Muscle layer of colon (tissue), 2 donors: ENCODE results near the gene ST6GALNAC4.

Experiments
- H3K27ac ChIP-seq: one replicate; pipeline ENCODE4 v1.7.0; 2013; ENCODE audit warnings: low read depth, mild to moderate bottlenecking, low read length, moderate library complexity
- H3K27me3 ChIP-seq, 2 donors: one replicate each; pipeline ENCODE4 v1.7.0; 2013; ENCODE audit warnings: low read length in 2 of 2, mild to moderate bottlenecking in 2 of 2; ENCODE audit not compliant: insufficient read depth in 2 of 2, control insufficient read depth in 1 of 2
- H3K36me3 ChIP-seq: one replicate; pipeline ENCODE4 v1.7.0; 2013; ENCODE audit warnings: mild to moderate bottlenecking, low read length; ENCODE audit not compliant: insufficient read depth
- H3K4me1 ChIP-seq: one replicate; pipeline ENCODE4 v1.7.0; 2013; ENCODE audit warnings: mild to moderate bottlenecking, low read length; ENCODE audit not compliant: insufficient read depth
- H3K4me3 ChIP-seq, 2 donors: one replicate each; pipeline ENCODE4 v1.7.0; 2013; ENCODE audit warnings: low read length in 2 of 2, low read depth in 1 of 2, mild to moderate bottlenecking in 1 of 2, moderate library complexity in 1 of 2
- H3K9ac ChIP-seq: one replicate; pipeline ENCODE4 v1.7.0; 2013; ENCODE audit warnings: low read length
- H3K9me3 ChIP-seq: one replicate; pipeline ENCODE4 v1.7.0; 2013; ENCODE audit warnings: mild to moderate bottlenecking, low read length
- donor health status: abdominal sarcoma.
- donor health status: Adenocarcinoma of cecum.

ST6GALNAC4 gene

DNA sequence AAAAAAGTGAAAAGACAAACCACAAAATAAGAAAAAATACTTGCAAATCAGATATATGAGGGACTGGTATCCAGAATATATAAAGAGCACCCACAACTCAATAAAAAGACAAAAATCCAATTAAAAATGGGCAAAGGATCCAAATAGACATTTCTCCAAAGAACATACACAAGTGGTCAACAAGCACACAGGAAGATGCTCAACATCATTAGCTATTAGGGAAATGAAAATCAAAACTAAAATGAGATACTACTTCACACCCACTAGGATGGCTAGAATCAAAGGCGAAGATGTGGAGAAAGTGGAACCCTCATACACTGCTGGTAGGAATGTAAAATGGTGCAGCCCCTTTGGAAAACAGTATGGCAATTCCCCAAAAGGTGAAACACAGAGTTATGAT is 41.9 kb upstream of the ST6GALNAC4 start:
- H3K27ac ChIP-seq: no peak overlapping the region
- no peaks in the 10 kb centered on the region for H3K9me3 ChIP-seq
- no peak overlapping the region for H3K4me3 ChIP-seq
- no peaks in the 10 kb centered on the region for H3K36me3 ChIP-seq
- no peak overlapping the region for H3K9ac ChIP-seq
- H3K4me1 ChIP-seq: peaks cover 64% of the 10 kb centered on the region
- no peaks in the 10 kb centered on the region for H3K27me3 ChIP-seq

GRCh38 chr9:127955294-127956015 is 38.6 kb upstream of the ST6GALNAC4 start:
- no peaks in the 10 kb centered on the region for H3K27me3 ChIP-seq
- peaks cover 51% of the 10 kb centered on the region for H3K4me1 ChIP-seq
- peak overlapping the region; percentile 1 for H3K9ac ChIP-seq
- peak overlapping the region; percentile 28 for H3K27ac ChIP-seq
- no peaks in the 10 kb centered on the region for H3K9me3 ChIP-seq
- H3K4me3 ChIP-seq: peak overlapping the region in 1 of 2 donors; percentile 10
- H3K36me3 ChIP-seq: no peaks in the 10 kb centered on the region

DNA sequence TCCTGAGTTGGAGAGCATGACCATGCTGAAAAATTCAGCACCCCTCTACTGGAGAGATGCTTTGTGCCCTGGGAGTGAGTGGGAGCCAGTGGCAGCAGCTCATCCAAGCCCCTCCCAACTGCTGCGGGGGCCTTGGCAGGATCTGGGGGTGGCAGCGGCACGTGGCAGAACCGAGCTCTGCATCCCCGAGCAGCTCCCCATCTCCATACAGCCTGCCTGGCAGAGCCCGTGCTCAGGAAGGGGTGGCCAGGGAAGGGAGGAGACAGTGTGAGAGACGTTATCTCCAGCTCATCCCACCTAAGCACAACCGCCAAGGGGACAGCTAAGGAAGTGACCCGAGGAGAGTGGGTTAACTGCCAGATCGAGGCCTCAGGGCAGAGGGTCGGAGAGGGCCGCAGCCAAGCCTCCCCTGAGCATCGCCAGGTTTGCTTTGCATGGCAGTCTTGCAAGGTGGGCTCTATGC is 38.0 kb upstream of the ST6GALNAC4 start:
- Histone ChIP-seq H3K4me3 (peak overlapping the region in 1 of 2 donors; percentile 10), H3K27ac (peak overlapping the region; percentile 28), H3K36me3 (no peaks in the 10 kb centered on the region), H3K9me3 (no peaks in the 10 kb centered on the region), H3K4me1 (peaks cover 51% of the 10 kb centered on the region), H3K9ac (peak overlapping the region; percentile 1), H3K27me3 (no peaks in the 10 kb centered on the region)

GRCh38 chr9:127953768-127954505 is 37.1 kb upstream of the ST6GALNAC4 start:
- H3K27me3 ChIP-seq: no peaks in the 10 kb centered on the region
- no peak overlapping the region for H3K4me3 ChIP-seq
- no peaks in the 10 kb centered on the region for H3K36me3 ChIP-seq
- peak overlapping the region; percentile 28 for H3K27ac ChIP-seq
- no peak overlapping the region for H3K9ac ChIP-seq
- no peaks in the 10 kb centered on the region for H3K9me3 ChIP-seq
- peaks cover 54% of the 10 kb centered on the region for H3K4me1 ChIP-seq

DNA sequence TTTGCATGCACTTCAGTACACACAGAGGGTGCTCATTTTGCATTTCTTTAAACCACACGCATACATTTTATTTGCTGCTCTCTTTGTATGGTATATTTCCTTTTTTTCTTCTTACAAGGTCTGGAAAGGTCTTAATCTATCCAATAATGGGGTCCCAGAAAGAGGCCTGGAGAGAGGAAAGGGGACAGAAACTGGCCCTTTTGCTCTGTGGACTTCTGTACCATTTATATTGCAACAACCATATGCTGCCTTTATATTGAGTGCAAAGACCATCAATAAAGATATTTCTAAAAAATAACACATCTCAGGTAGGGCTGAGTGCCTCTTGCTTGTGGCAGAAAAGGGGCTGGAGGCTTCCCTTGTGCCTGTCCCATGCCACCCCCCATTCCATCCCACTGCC is 36.3 kb upstream of the ST6GALNAC4 start:
- Histone ChIP-seq H3K27me3 (no peaks in the 10 kb centered on the region), H3K4me3 (no peak overlapping the region), H3K9ac (no peak overlapping the region), H3K4me1 (peaks cover 54% of the 10 kb centered on the region), H3K27ac (no peak overlapping the region), H3K9me3 (no peaks in the 10 kb centered on the region), H3K36me3 (no peaks in the 10 kb centered on the region)

DNA sequence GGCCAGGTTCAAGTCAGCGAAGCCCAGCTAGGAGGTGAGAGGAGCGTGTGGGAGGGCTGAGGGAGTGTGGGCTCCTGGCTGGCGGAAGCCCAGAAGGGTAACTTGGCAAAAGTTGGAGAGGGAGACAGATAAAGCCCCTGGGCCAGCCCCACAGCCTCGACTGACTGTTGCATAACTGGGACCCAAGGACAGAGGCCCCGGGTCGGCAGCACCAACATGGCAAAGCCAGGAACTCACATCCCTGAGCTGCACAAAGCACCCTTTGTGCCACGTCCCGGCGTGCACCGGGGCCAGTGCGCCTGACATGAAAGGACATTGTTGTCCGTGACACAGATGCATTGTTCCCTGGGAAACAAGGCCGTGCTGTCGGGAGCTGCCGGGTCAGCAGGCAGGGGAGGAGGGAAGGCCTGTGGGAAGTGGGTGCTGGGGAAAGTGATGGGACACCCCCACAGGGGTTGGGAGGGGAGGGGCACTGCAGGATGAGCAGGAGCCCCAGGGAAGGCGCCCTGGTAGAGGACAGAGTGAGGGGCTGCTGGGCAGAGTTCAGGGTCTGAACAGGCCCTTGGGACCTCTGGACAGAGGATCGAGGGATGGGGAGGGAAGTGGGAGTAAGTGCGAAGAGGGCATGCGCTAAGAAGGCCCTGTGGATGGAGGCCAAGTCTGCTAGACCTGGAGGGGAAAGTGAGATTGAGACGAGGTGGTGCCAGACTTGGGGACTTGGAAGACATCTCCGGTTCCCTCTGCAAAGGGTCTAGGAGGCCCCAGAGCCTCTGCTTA is 33.9 kb upstream of the ST6GALNAC4 start:
- no peaks in the 10 kb centered on the region for H3K27me3 ChIP-seq
- H3K27ac ChIP-seq: peak overlapping the region; percentile 9
- no peaks in the 10 kb centered on the region for H3K36me3 ChIP-seq
- no peaks in the 10 kb centered on the region for H3K9me3 ChIP-seq
- peaks cover 52% of the 10 kb centered on the region for H3K4me1 ChIP-seq
- H3K9ac ChIP-seq: no peak overlapping the region
- H3K4me3 ChIP-seq: no peak overlapping the region

DNA sequence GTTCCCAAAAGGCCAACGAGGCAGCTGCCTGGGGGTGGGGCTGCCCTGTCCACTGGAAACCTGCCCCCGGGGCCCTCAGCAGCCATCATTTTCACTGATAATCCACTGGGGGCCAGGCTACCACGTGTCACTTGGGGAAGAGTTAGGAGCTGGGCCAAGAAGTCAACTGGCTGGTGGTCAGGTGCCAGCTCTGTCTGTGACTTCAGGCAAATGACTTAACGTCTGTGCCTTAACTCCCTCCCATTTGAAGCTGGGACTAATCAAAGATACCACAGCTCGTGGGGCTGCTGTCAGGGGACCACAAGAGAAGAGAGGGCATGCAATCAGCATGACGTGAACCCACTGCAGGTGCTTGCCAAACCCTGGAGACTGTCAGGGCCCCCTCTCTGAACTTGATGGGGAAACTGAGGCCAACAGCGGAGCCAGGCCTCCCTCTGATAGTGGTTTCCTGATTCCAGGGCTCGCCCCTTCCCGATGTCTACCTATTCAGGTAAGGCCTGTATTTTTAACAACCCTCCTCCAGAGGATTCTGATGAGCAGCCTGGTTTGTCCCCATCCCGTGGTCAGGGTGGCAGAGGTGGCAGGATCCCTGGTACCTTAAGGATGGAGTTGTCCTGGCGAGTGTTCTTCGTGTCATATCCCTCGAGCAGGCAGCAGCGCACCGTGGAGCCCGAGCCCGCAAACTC is 33.1 kb upstream of the ST6GALNAC4 start:
- Histone ChIP-seq H3K4me1 (peaks cover 46% of the 10 kb centered on the region), H3K9me3 (no peaks in the 10 kb centered on the region), H3K36me3 (peaks cover 6% of the 10 kb centered on the region), H3K27ac (peak overlapping the region; percentile 9), H3K4me3 (no peak overlapping the region), H3K9ac (no peak overlapping the region), H3K27me3 (no peaks in the 10 kb centered on the region)

- Histone ChIP-seq H3K27me3 (no peaks in the 10 kb centered on the region), H3K27ac (no peak overlapping the region), H3K36me3 (peaks cover 22% of the 10 kb centered on the region), H3K9ac (no peak overlapping the region), H3K9me3 (no peaks in the 10 kb centered on the region), H3K4me1 (peaks cover 40% of the 10 kb centered on the region), H3K4me3 (no peak overlapping the region)
Measured at GRCh38 chr9:127947841-127948710, 31.2 kb upstream of the ST6GALNAC4 start.

- peaks cover 35% of the 10 kb centered on the region for H3K36me3 ChIP-seq
- no peak overlapping the region for H3K9ac ChIP-seq
Measured at GRCh38 chr9:127946728-127947127, 29.9 kb upstream of the ST6GALNAC4 start.

DNA sequence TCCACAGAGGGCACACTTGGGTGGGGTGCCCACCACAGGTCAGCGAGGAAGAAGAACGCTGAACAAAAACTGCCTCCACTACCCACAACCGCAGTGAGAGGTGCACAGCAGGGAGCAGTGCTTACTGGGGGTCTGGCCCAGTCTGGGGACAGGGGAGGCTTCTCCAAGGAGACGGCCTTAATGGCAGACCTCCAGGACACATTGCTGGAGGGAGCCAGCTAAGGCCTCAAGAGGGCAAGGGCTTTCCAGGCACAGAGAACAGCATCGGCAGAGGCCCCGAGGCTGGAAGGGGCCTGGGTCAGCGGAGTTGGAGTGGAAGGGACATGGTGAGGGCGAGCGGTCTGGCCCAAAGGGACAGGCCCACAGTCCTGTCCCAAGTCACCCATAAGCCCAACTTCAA is 29.1 kb upstream of the ST6GALNAC4 start:
- H3K4me3 ChIP-seq: no peak overlapping the region
- H3K9ac ChIP-seq: no peak overlapping the region
- no peak overlapping the region for H3K27ac ChIP-seq
- H3K4me1 ChIP-seq: peaks cover 47% of the 10 kb centered on the region
- H3K9me3 ChIP-seq: no peaks in the 10 kb centered on the region
- H3K27me3 ChIP-seq: no peaks in the 10 kb centered on the region
- H3K36me3 ChIP-seq: peaks cover 35% of the 10 kb centered on the region

More at GRCh38 chr9:127946728-127947127, 29.9 kb upstream of the ST6GALNAC4 start:
- peaks cover 47% of the 10 kb centered on the region for H3K4me1 ChIP-seq
- H3K27ac ChIP-seq: no peak overlapping the region
- no peaks in the 10 kb centered on the region for H3K27me3 ChIP-seq
- H3K4me3 ChIP-seq: no peak overlapping the region
- no peaks in the 10 kb centered on the region for H3K9me3 ChIP-seq
